Smooth muscle cell (in vitro differentiated cells): ENCODE measurements around the gene GPR18. TPM values are rescaled to one million over a fixed set of nuclear protein-coding genes. Genes with fewer than 3 reads are reported as not detected.

ENCODE experiments used
- DNase-seq: peaks from one replicate; lab custom pipeline; 2025; ENCODE audit not compliant: unreplicated experiment; lab: John Stamatoyannopoulos, UW
- H2AFZ ChIP-seq: fragments of 200-600 bp; sonication (generic); 2 replicates; pipeline ENCODE4 v1.6.0; 2016; ENCODE audit warnings: antibody characterized with exemption, low read depth, mild to moderate bottlenecking
- H3F3A ChIP-seq: fragments of 200-600 bp; sonication (generic); 2 replicates; pipeline ENCODE4 v1.6.0; 2017; ENCODE audit warnings: antibody characterized with exemption, low read depth
- H3K27ac ChIP-seq: fragments of 200-600 bp; sonication (generic); 2 replicates; pipeline ENCODE4 v1.5.1; 2016; ENCODE audit warnings: low read depth, mild to moderate bottlenecking
- H3K27me3 ChIP-seq: fragments of 200-600 bp; sonication (generic); 2 replicates; pipeline ENCODE4 v1.6.1; 2016; ENCODE audit warnings: low read depth, mild to moderate bottlenecking
- H3K36me3 ChIP-seq: fragments of 200-600 bp; sonication (generic); 2 replicates; pipeline ENCODE4 v1.5.1; 2016; ENCODE audit warnings: low read depth
- H3K4me1 ChIP-seq: fragments of 200-600 bp; sonication (generic); 2 replicates; pipeline ENCODE4 v1.5.1; 2016; ENCODE audit warnings: low read depth
- H3K4me2 ChIP-seq: fragments of 200-600 bp; sonication (generic); 2 replicates; pipeline ENCODE4 v1.6.0; 2016; ENCODE audit warnings: mild to moderate bottlenecking
- H3K4me3 ChIP-seq: fragments of 200-600 bp; sonication (generic); 2 replicates; pipeline ENCODE4 v1.5.1; 2016; ENCODE audit warnings: mild to moderate bottlenecking
- H3K79me2 ChIP-seq: fragments of 200-600 bp; sonication (generic); 2 replicates; pipeline ENCODE4 v1.6.0; 2016; ENCODE audit warnings: low read depth, mild to moderate bottlenecking
- H3K9ac ChIP-seq: fragments of 200-600 bp; sonication (generic); 2 replicates; pipeline ENCODE4 v1.6.0; 2016; ENCODE audit warnings: low read depth
- H3K9me3 ChIP-seq: fragments of 200-600 bp; sonication (generic); replicated peaks from 2 replicates; pipeline ENCODE4 v1.5.1; 2016; ENCODE audit warnings: low read depth
- H4K20me1 ChIP-seq: fragments of 200-600 bp; sonication (generic); 2 replicates; pipeline ENCODE4 v1.6.0; 2016; ENCODE audit warnings: low read depth
- CTCF ChIP-seq: fragments of 200-600 bp; sonication (generic); IDR thresholded peaks from 2 replicates; pipeline ENCODE4 v1.5.1; 2017; ENCODE audit warnings: borderline replicate concordance, mild to moderate bottlenecking, antibody characterized with exemption; ENCODE audit not compliant: insufficient read depth, poor library complexity, severe bottlenecking
- WGBS: methylation state at CpG from one replicate; pipeline ENCODE4 v1.1.7; 2016; ENCODE audit warnings: low lambda C conversion rate; 5-methylcytosine and 5-hydroxymethylcytosine counted together
- polyA plus RNA-seq: library from polyadenylated mRNA; unstranded; fragments of >200 nt; fragmentation: Nextera tagmentation; extraction: Ambion mirVana; gene quantifications from 2 replicates; pipeline ENCODE4 v1.2.1, GENCODE V29; 2016
- total RNA-seq: library from RNA; depleted of rRNA; stranded (reverse); fragments of >200 nt; gene quantifications from 2 replicates; pipeline ENCODE4 v1.2.3, GENCODE V29; 2014

The GPR18 gene
- total and polyA plus RNA-seq, 2 experiments from 2014 or later, result not detected

GRCh38 chr13:99275093-99275469 lies 16.9 kb upstream of the GPR18 start:
- no peak overlapping the region for H3K27ac ChIP-seq
- no peak for DNase-seq

GRCh38 chr13:99273128-99273527 lies 14.9 kb upstream of the GPR18 start:
- Histone ChIP-seq H3F3A (no peaks in the 10 kb centered on the region), H3K36me3 (no peaks in the 10 kb centered on the region), H3K27me3 (no peaks in the 10 kb centered on the region), H3K4me3 (no peak overlapping the region), H3K9ac (no peak overlapping the region), H3K4me1 (no peaks in the 10 kb centered on the region), H4K20me1 (no peaks in the 10 kb centered on the region), H2AFZ (no peak overlapping the region), H3K4me2 (no peak overlapping the region), H3K79me2 (no peaks in the 10 kb centered on the region), H3K9me3 (no peaks in the 10 kb centered on the region), H3K27ac (no peak overlapping the region)
- WGBS, result 99% methylated on average over 2 of the region's 2 CpGs
- no peak for DNase-seq
- no peak for TF ChIP-seq CTCF

More at GRCh38 chr13:99275093-99275469, 16.9 kb upstream of the GPR18 start:
- Histone ChIP-seq H3K4me2 (no peak overlapping the region), H3K27me3 (no peaks in the 10 kb centered on the region), H4K20me1 (no peaks in the 10 kb centered on the region), H3K9ac (no peak overlapping the region), H3K79me2 (no peaks in the 10 kb centered on the region), H3K36me3 (no peaks in the 10 kb centered on the region), H3F3A (no peaks in the 10 kb centered on the region), H3K4me3 (no peak overlapping the region), H3K9me3 (no peaks in the 10 kb centered on the region), H2AFZ (no peak overlapping the region), H3K4me1 (peaks cover 9% of the 10 kb centered on the region)
- TF ChIP-seq CTCF, result no peak
- 33% methylated on average over 1 of the region's 1 CpG for WGBS

DNA sequence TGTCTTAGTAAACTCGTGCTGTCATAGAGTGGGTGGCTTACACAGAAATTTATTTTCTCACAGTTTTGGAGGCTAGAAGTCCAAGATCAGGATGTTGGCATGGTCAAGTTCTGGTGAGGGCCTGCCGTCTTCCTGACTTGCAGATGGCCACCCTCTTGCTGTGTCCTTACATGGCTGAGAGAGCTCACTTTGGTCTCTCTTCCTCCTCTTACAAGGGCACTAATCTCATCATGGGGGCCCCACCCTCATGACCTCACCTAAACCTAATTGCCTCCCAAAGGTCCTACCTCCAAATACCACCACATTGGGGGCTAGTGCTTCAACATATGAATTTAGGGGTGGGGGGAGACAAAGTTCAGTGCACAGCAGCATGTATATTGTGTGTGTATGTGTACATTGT lies 14.3 kb upstream of the GPR18 start:
- H3K4me3 ChIP-seq, result no peak overlapping the region

More for the DNA sequence above, 14.3 kb upstream of the GPR18 start:
- Histone ChIP-seq H3K27ac (no peak overlapping the region), H3K36me3 (no peaks in the 10 kb centered on the region), H3K27me3 (no peaks in the 10 kb centered on the region), H2AFZ (no peak overlapping the region), H4K20me1 (no peaks in the 10 kb centered on the region), H3K79me2 (no peaks in the 10 kb centered on the region), H3K9me3 (no peaks in the 10 kb centered on the region), H3K4me1 (no peaks in the 10 kb centered on the region), H3K9ac (no peak overlapping the region), H3F3A (no peaks in the 10 kb centered on the region), H3K4me2 (no peak overlapping the region)
- TF ChIP-seq CTCF, result no peak
- 100% methylated on average over 2 of the region's 2 CpGs for WGBS
- DNase-seq, result no peak
